HCT116 (cell line): ENCODE measurements around the gene CGGBP1.

Source experiments
- CEBPB ChIP-seq: IDR thresholded peaks from 2 replicates; pipeline ENCODE4 v1.6.1; 2012; ENCODE audit warnings: low read depth
- EGR1 ChIP-seq: IDR thresholded peaks from 2 replicates; pipeline ENCODE4 v1.6.1; 2012; ENCODE audit warnings: low read depth
- EZH2 ChIP-seq: fragments of 200-600 bp; sonication (generic); IDR thresholded peaks from 2 replicates; pipeline ENCODE4 v1.6.1; 2017; ENCODE audit warnings: antibody characterized with exemption, mixed run types
- POLR2A ChIP-seq: IDR thresholded peaks from 2 replicates; pipeline ENCODE4 v1.7.0; 2011; ENCODE audit warnings: borderline replicate concordance; ENCODE audit not compliant: insufficient read depth, insufficient read length; ENCODE audit errors: extremely low read depth
- SIN3A ChIP-seq: IDR thresholded peaks from 2 replicates; pipeline ENCODE4 v1.6.1; 2012; ENCODE audit warnings: low read depth
- SP1 ChIP-seq: IDR thresholded peaks from 2 replicates; pipeline ENCODE4 v1.6.1; 2012; ENCODE audit warnings: low read depth
- YY1 ChIP-seq: IDR thresholded peaks from 2 replicates; pipeline ENCODE4 v1.6.1; 2011; ENCODE audit warnings: low read length, low read depth, moderate library complexity, mild to moderate bottlenecking; ENCODE audit not compliant: insufficient replicate concordance; ENCODE audit errors: extremely low read depth
- TF ChIP-seq, protein P1 (sequence below), 3 experiments: fragments of 200-600 bp in 1 of 3; sonication (generic) in 1 of 3; IDR thresholded peaks in 2 of 3; conservative IDR thresholded peaks in 1 of 3; 2 replicates each; pipeline ENCODE4 v1.5.1; 2012 to 2017; ENCODE audit warnings: low read depth in 2 of 3, low read length in 2 of 3, antibody characterized with exemption in 1 of 3, borderline replicate concordance in 1 of 3, control low read depth in 1 of 3, mild to moderate bottlenecking in 1 of 3, mixed read lengths in 1 of 3, mixed run types in 1 of 3, moderate library complexity in 1 of 3; ENCODE audit not compliant: insufficient read depth in 1 of 3

DNA sequence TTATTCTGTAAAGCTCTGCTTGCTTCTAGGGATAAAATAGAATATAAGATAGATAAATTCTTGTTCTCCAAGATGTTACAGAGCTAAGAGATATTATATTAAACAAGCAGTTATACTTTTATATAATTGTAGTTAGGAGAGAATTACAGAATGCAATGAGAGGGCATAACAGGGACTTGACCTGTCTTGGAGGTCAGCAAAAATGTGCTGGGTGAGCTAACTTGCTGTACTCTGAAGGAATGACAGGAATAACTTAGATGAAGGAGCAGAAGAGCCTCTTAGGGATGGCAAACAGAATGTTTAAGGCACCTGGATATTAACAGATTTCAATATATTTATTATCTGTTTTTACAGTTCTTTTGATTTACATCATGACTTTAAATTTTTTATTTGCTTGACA, 33.5 kb upstream of the CGGBP1 start:
- TF ChIP-seq EZH2 (no peak), YY1 (no peak), CEBPB (no peak), SIN3A (no peak), SP1 (no peak), POLR2A (no peak), EGR1 (no peak)
- TF ChIP-seq, protein P1, sequence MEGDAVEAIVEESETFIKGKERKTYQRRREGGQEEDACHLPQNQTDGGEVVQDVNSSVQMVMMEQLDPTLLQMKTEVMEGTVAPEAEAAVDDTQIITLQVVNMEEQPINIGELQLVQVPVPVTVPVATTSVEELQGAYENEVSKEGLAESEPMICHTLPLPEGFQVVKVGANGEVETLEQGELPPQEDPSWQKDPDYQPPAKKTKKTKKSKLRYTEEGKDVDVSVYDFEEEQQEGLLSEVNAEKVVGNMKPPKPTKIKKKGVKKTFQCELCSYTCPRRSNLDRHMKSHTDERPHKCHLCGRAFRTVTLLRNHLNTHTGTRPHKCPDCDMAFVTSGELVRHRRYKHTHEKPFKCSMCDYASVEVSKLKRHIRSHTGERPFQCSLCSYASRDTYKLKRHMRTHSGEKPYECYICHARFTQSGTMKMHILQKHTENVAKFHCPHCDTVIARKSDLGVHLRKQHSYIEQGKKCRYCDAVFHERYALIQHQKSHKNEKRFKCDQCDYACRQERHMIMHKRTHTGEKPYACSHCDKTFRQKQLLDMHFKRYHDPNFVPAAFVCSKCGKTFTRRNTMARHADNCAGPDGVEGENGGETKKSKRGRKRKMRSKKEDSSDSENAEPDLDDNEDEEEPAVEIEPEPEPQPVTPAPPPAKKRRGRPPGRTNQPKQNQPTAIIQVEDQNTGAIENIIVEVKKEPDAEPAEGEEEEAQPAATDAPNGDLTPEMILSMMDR (IDR thresholded peaks at IDR 0.05 in 2 of 3, conservative IDR thresholded peaks at IDR 0.05 in 1 of 3; ENCODE audit: borderline replicate concordance in 1 of 3, insufficient read depth in 1 of 3, low read depth in 2 of 3, low read length in 2 of 3): no peak
